ENCODE measurements around the gene MYO9B. TPM values are rescaled to one million over a fixed set of nuclear protein-coding genes. Genes with fewer than 3 reads are reported as not detected.

The MYO9B gene
- total and polyA plus RNA-seq, 9 of the 15 experiments (the other 6 are each of a cell fraction or from before 2014, with no cell fraction given), result 2.4 to 77.6 (median 23.0) TPM

GRCh38 chr19:17048885-17049453, 26.6 kb upstream of the MYO9B start (continued):
- TF ChIP-seq POLR2G (IDR thresholded peaks at IDR 0.05; ENCODE audit: low read depth, low read length) (peak; percentile 48), HNRNPK (IDR thresholded peaks at IDR 0.05; ENCODE audit: low read depth, low read length, poor library complexity, severe bottlenecking) (no peak), EP300 (IDR thresholded peaks at IDR 0.05; ENCODE audit: low read length) (no peak), TCFL5 (CRISPR knock-in tag; conservative IDR thresholded peaks at IDR 0.05) (no peak), NBN (IDR thresholded peaks at IDR 0.05; ENCODE audit: low read depth) (no peak), DNMT1 (IDR thresholded peaks at IDR 0.05) (no peak), ZNF197 (CRISPR knock-in tag; IDR thresholded peaks at IDR 0.05; ENCODE audit: low read depth) (no peak), CLOCK (CRISPR knock-in tag; IDR thresholded peaks at IDR 0.05; ENCODE audit: borderline replicate concordance) (no peak), NR0B1 (IDR thresholded peaks at IDR 0.05; ENCODE audit: partially characterized antibody) (no peak), SUPT5H (IDR thresholded peaks at IDR 0.05) (peak; percentile 37; the same call in 1 of the 2 replicates), LEF1 (IDR thresholded peaks at IDR 0.05) (no peak), RBM14 (IDR thresholded peaks at IDR 0.05; ENCODE audit: borderline replicate concordance, insufficient read depth, low read depth, low read length) (no peak), ZNF24 (IDR thresholded peaks at IDR 0.05) (no peak), ZNF639 (CRISPR knock-in tag; conservative IDR thresholded peaks at IDR 0.05 in 1 of 2, IDR thresholded peaks at IDR 0.05 in 1 of 2) (no peak)
